GM18502 (cell line): ENCODE results near the gene TRMT10A.
"Not testable (repeated sequence)": the region's sequence is repeated elsewhere in the genome, so short reads cannot be mapped to it uniquely, and the experiment has no call there.

Source experiments
- ATAC-seq: cut with Tn5 transposase; IDR thresholded peaks from one replicate; pipeline ENCODE4 v1.9.1; 2021; ENCODE audit warnings: mild to moderate bottlenecking; ENCODE audit not compliant: unreplicated experiment, poor library complexity

TRMT10A gene

GRCh38 chr4:99571883-99572282, 8.0 kb upstream of the TRMT10A start:
- ATAC-seq = no peak

GRCh38 chr4:99564921-99565320, 1.1 kb upstream of the TRMT10A start:
- no peak for ATAC-seq

- ATAC-seq = no peak
Observed at GRCh38 chr4:99552872-99553271, 11.0 kb downstream of the TRMT10A start.

- no peak for ATAC-seq
Observed at GRCh38 chr4:99540277-99540939, 23.4 kb downstream of the TRMT10A start.

- ATAC-seq = no peak
Observed at GRCh38 chr4:99537674-99538073, 26.2 kb downstream of the TRMT10A start.

- no peak for ATAC-seq
Observed at GRCh38 chr4:99536848-99537247, 27.0 kb downstream of the TRMT10A start.

- no peak for ATAC-seq
Observed at GRCh38 chr4:99536271-99536670, 27.6 kb downstream of the TRMT10A start.

- not testable (repeated sequence) for ATAC-seq
Observed at GRCh38 chr4:99534699-99535098, 29.1 kb downstream of the TRMT10A start.

GRCh38 chr4:99529956-99530355, 33.9 kb downstream of the TRMT10A start:
- no peak for ATAC-seq

- ATAC-seq = no peak
Observed at GRCh38 chr4:99529228-99529627, 34.6 kb downstream of the TRMT10A start.

- ATAC-seq = no peak
Observed at GRCh38 chr4:99518601-99519295, 45.1 kb downstream of the TRMT10A start.

GRCh38 chr4:99510721-99511120, 53.1 kb downstream of the TRMT10A start, which contains the start of gene C4orf17:
Gene C4orf17, plus strand, starts transcription at chr4:99511021. Its CDS starts 2,061 bp downstream, at chr4:99513082.
- ATAC-seq = no peak

GRCh38 chr4:99507762-99508161, 56.1 kb downstream of the TRMT10A start:
- peak; percentile 50 for ATAC-seq

- ATAC-seq = no peak
Observed at GRCh38 chr4:99507349-99507748, 56.5 kb downstream of the TRMT10A start.

- no peak for ATAC-seq
Observed at GRCh38 chr4:99506781-99507180, 57.1 kb downstream of the TRMT10A start.

GRCh38 chr4:99504804-99505502, 58.9 kb downstream of the TRMT10A start:
- ATAC-seq = no peak
